Measurements from ENCODE around the gene ANO4.
"Not testable (repeated sequence)": the region's sequence is repeated elsewhere in the genome, so short reads cannot be mapped to it uniquely, and the experiment has no call there.

The ANO4 gene

DNA sequence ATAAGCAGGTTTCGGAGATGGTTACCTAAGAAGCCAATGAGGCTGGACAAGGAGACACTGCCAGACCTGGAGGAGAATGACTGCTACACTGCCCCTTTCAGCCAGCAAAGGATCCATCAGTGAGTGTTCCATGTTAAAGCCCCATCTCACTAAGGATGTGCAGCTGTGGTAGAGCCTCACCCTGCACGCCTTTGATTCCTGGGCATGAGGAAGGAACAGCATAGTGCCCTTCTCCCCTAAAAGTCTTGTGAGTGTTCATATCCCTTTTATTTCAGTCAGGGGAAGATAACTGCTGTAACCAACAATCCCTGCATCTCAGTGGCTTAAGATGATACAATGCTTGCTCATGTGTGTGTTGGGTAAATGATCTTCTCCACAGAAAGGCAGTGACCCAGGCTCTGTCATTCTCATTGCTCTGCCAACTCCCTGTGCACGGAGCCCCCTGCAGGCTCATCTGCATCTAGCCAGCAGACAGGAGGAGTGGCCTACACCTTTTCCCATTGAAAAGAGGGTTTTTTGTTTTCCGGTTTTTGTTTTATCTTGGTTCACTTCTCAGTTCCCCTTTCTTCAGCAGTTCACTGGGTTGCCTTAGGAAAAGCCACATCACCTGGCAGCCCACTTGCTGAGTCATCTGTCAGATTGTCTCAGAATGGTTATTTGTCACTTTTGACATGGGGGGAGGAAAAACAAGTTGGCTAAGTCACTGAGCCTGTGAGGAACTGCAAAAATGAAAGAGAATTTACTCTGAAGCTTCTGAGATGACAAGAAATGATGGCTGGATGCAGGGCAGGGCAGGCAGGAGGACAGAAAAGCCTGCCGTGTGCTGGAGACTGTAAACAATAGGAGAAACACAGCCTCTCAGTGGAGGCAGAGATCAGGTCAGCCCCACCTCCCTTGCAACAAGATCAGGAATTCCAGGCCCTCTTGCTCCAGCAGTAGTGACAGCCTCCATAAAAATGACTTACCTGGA is 193.3 kb downstream of the ANO4 start:
- no peak for DNase-seq (ENCODE audit: extremely low read depth in 1 of 2, low read depth in 1 of 2)

DNA sequence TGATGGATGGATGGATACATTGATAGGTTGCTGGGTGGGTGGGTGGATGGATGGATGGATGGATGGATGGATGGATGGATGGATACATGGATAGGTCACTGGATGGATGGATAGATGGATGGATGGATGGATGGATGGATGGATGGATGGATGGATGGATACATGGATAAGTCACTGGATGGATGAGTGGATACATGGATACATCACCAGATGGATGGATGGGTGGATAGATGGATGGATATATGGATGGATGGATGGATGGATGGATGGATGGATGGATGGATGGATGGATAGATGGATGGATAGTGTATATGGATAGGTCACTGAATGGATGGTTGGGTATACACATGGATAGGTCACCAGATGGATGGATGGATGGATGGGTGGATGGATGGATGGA is 194.9 kb downstream of the ANO4 start:
- DNase-seq (ENCODE audit: extremely low read depth in 1 of 2, low read depth in 1 of 2), result not testable (repeated sequence)

DNA sequence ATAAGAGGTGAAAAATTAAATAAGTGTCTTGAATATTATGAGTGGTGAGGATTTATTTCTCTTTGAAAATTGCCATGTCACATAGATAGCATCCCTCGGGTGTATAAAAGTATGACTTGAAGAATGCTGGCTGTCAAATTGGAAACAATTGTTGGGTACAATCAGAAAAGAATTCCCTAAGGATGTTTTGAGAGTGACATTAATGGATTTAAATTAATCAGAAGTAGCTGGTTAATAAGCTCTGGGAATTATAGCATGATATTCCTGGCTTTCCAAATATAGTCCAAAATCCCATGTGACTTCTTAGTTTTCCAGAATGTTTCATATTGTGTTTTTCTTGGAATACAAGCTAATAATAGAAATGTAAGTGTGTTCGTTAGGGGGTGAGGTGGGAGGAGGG is 196.5 kb downstream of the ANO4 start:
- DNase-seq (ENCODE audit: extremely low read depth in 1 of 2, low read depth in 1 of 2), result no peak

DNA sequence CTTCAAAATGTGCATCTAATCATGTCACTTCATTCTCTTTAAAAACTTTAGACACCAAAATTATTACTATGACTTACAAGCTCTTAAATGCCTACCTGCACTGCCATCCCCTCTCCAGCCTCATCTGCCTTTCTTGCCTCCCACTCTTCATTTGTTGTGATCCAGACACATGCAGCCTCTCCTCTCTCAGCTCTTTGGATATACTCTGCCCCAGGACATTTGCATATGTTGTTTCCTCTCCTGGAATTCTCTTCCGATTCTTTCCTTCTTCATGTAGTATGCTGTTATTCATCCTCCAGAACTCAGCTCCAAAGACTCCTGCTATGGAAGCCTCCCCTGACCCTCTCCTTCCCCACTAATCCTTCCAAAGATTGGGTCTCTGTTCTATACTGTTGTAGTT is 197.6 kb downstream of the ANO4 start:
- no peak for DNase-seq (ENCODE audit: extremely low read depth in 1 of 2, low read depth in 1 of 2)

DNA sequence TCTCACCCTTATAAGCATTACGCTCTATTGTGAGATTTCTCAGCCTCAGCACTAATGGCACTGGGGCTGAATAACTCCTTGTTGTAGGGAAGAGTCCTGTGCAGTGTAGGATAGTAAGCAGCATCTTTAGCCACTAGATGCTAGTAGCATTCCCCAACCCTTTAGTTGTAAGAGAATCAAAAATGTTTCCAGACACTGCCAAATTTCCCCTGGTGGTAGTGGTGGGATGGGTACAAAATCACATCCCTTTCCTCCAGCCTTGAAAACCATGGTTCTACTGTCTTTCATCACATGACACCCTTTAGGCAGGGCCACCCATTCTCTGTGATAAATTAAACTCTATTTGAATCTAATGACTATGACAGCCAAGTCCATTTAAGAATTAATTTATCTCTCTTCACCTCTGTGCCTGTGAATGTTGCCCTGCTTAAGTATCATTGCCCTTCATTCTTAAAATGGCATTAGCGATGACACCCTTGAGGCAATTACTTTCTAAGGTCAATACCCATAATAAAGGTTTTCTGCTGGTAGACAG is 199.4 kb downstream of the ANO4 start:
- DNase-seq (ENCODE audit: extremely low read depth in 1 of 2, low read depth in 1 of 2), result no peak

DNA sequence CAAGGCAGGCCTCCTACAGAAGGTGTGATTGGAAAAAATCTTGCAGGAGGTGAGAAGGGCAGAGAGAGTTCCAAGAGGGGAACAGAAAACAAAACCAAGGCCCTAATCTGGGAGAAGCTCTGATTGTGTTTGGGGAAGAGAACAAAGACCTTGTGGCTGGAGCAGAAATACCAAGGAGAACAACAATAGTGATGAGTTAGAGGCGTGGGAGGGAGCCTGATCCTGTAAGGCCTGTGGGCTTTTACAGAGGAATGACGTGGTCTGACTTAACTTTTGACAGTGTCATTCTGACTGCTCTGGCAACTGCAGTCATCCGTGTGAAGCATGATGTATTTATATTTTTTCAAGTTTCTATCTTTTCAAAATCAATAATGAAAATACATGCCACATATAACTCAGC is 200.6 kb downstream of the ANO4 start:
- DNase-seq (ENCODE audit: extremely low read depth in 1 of 2, low read depth in 1 of 2), result no peak

DNA sequence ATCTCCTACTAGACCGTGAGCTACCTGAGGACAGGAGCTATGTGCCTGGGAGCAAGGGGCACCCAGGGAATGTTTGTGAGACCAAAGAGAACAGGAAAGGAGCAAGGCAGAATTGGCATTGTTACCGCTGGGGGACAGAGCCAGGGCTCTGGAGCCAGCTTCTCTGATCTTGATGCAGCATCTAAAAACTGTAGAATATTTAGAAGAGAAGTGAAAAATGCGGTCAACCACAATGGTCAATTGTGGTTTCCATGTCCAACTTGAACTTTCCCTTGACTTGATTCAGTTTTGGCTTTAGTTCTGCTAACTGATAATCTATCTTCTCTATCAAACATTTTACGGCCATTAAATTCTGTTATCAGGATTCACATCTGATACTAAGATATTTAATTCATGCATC is 201.2 kb downstream of the ANO4 start:
- no peak for DNase-seq (ENCODE audit: extremely low read depth in 1 of 2, low read depth in 1 of 2)

DNA sequence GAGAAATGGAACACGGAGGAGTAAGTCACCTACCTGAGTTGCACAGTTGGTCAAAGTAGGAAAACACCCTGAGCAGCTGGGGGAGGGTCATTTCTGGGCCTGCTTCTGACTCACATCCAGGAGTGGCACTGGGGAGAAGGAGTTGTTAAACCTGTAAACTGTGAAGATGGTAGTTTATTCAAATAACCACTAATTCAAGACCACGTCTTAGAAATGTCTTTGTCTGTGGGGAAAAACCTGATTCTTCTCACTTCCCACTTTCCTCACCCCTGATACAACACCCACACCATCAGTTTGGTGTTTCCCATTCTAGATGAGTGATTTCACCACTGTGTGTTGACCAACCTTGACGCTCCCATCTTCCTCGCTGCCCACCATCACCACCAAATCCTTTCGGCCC is 207.1 kb downstream of the ANO4 start:
- DNase-seq (ENCODE audit: extremely low read depth in 1 of 2, low read depth in 1 of 2), result no peak

DNA sequence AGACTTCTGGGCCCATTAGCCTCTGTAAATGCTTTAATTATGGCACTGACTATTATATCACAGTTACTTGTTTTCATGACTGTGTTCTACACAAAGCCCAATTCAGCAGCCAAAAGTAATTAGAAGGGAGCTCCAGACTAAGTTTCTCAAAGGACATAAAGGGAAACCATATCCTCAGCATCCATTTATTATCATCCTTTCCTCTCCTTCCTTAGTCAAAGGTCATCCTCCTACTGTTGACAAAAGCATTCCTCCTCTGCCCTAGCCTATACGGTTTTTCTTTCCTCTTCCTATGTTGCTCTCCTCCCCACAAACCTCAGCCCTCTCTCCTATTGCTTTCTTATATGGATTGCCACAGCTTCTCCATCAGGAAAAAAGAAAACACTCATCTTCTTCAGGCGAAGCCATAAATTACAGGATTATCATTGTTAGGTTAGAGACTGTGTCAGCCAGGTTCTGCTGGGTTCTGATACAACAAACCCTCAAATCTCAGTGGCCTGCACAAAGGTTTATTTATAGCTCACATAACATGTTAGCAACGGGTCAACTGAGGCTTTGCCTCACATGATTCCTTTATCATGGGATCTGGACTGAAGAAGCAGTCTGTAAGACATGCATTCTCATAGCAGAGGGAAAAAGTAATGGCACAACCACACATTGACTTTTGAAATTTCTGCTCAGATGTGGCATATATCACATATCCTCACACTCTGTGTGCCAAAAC is 208.3 kb downstream of the ANO4 start:
- no peak for DNase-seq (ENCODE audit: extremely low read depth in 1 of 2, low read depth in 1 of 2)

DNA sequence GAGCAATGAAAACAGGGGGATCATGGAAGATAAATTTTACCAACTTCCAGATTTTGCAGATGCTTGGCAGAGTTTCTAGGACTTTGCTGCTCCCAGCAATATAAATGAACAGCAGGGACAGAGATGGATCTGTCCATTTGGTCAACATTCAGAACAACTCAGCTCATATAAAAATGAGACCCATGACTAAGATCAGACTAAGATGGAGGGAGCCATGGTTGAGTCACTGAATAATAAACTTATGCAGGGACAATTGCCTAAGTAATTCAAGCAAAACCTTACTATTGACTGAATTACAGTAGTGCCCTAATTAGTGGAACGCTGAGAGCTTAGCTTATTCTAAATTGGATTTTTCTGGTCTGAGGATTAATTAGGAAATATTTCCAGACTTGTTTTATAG is 210.3 kb downstream of the ANO4 start:
- DNase-seq (ENCODE audit: extremely low read depth in 1 of 2, low read depth in 1 of 2), result no peak

DNA sequence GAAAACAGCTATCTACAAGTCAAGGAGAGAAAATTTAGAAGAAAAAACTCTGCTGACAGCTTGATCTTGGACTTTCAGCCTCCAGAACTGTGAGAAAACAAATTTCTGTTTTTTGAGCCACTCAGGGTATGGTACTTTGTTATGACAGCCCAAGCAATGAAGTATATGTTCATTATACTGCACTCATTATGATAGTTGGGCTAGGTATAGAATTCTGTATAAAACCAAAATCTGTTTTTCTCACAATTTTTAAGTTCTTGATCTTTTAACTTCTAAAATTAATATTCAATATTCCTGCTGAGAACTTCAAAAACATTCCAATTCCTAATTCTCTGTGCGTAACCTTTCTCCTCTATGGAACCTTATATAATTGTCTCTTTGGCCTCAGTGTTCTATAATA is 214.7 kb downstream of the ANO4 start:
- no peak for DNase-seq (ENCODE audit: extremely low read depth in 1 of 2, low read depth in 1 of 2)

DNA sequence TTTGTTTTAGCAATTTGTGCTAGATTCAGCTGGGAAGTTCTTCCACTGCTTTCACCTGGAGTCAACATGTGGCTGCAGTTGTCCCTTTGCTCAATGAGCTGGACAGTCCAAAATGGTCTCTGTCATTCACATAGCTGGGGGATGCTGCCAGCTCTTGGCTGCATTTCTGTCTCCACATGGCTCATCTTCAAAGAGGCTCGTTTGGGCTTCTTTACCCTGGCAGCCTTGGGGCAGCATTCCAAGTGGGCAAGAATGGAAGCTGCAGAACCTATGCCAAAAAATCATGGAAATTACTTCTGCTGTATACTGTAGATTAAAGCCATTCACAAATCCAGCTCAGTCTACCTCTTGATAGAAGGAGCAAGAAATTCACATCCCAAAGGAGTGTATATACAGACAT is 216.3 kb downstream of the ANO4 start:
- DNase-seq (ENCODE audit: extremely low read depth in 1 of 2, low read depth in 1 of 2), result no peak

DNA sequence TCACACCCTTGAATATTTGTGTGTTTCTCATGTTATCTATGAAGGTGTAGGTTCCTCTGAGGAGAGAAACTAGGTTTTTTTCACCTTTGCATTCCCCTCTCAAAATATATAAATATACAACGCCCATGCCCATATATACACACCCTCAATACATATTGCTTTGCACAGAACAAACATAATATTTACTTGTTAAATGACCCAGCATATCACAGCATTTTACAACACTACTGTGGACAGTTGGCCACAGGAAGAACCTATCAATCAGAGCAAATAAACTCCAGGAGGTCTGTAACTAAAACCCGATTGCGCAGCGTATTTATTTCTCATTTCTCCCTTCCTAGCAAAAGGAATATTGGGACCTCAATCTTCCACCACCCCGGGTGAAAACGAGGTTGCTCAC is 219.4 kb downstream of the ANO4 start:
- no peak for DNase-seq (ENCODE audit: extremely low read depth in 1 of 2, low read depth in 1 of 2)

DNA sequence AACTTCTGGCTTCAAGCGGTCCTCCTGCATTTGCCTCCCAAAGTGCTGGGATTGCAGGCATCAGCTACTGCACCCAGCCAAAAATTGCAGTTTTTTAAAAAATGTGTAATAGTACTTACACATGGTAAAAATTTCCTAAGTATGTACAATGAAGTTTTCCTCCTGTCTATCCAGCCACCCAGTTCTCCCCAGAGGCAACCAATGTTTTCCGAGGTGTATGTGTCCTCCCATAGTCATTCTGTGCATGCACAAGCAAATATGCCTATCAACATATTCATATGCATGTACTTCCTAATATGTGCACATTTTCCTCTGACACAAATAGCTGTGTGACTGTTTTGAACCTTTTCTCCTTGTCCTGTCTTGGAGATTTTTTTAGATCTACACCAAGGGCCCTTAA is 220.5 kb downstream of the ANO4 start:
- DNase-seq (ENCODE audit: extremely low read depth in 1 of 2, low read depth in 1 of 2), result no peak

DNA sequence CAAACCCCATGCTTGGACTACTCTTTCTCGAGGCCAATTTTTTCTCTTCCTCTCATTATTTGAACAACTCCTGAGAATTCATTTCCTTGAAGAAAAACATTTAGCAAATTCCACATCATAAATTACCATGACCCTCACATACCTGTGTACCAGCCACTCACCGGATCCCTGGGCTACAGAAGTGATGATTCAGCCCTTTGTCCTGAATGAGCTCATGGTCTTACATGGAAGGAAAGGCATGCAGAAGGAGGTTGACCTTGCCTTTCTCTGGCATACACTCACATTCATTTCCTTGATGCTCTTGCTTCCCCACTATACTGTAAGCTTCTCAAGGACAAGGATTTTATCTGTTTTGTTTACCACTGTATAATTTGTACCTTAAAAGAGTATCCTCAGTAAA is 224.0 kb downstream of the ANO4 start:
- DNase-seq (ENCODE audit: extremely low read depth in 1 of 2, low read depth in 1 of 2), result no peak

DNA sequence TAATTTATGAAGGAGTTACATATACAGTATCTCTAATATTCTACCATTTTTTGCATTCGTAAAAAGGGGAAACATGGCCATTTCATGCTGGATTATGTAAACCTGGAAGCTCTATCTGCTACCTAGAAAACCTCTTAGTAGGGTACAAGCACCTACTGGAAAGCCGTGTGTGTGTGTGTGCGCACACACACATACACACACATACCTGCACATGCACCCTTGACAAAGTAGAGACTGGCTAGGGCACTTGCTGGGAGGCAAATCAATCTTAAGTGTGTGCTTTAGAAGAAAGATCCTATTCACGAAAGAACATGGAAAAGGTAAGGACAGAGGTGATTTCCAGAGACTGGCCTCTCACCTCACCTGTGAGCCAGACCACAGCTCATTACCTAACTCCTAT is 224.6 kb downstream of the ANO4 start:
- no peak for DNase-seq (ENCODE audit: extremely low read depth in 1 of 2, low read depth in 1 of 2)

DNA sequence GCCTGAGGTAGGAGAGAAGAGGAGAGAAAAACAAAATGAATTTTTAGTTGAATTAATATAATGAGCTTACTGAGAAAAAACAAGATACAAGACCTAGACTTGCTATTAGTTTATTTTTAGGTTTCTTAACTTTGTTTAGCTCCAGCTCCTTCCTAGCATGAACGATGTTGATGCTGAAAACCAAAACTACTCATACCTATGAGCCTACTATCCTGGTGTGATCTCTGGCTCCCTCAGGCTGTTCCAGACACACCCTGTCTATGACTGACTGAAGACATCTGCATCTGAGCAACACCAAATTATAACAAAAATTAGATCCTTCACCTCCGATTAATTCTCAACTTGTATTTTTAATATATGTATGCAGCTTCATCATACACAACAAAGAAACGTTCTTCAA is 225.1 kb downstream of the ANO4 start:
- DNase-seq (ENCODE audit: extremely low read depth in 1 of 2, low read depth in 1 of 2), result no peak

DNA sequence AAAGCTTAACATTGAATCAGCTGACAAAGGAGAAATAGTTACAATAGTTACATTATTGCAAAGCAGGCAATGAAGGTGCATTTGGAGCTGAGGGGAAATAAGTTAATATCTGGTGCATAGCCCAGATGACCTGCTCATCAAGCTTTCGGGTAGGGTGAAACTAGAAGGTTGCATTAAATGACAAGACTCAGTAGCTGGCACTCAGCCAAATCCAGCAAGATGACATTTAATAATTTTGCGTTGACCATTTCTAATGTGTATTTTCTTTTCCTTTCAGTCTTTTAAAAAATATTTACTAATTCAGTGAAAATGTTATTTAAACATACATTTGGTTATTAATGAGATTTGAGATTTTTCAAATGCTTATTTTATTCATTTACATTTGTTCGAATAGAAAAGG is 226.9 kb downstream of the ANO4 start:
- DNase-seq (ENCODE audit: extremely low read depth in 1 of 2, low read depth in 1 of 2), result no peak

DNA sequence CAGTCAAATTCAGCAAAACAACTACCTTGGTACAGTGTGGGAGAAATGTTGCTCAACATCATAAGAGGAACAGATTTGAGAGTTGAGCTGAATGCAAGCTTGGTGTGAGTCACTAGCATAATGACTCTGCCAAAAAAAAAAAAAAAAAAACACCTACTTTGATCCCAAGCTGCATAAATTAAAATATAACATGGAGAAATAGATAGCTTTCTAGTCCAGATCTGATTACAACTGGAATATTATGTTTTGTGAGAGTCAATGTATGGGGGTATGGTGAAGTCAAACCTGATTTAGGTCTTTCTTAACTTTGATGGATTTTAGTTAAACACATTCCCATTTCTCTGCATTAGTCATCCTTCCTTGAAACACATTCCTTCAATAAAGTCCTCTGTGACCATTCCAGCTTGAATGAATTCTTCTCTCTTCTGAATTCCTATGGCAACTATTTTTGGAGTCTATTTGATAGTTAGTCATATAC is 227.4 kb downstream of the ANO4 start:
- no peak for DNase-seq (ENCODE audit: extremely low read depth in 1 of 2, low read depth in 1 of 2)

DNA sequence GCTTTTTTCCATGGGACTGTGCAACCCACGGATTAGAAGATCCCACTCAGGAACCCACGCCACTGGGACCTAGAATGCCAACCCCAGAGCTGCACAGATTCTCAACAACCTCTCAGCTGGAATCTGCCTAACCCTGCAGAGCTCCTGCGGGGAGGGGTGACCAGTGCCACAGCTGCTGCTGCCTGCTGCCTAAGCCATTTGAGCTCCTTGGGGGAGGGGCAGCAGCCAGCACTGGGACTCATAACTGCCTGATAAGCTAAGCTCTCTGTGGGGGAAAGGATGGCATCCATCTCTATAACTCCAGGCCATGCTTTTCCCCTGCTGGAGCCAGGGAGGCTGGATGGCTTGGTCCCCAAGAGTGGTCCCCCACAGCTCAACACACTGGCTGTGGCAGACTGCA is 232.6 kb downstream of the ANO4 start:
- no peak for DNase-seq (ENCODE audit: extremely low read depth in 1 of 2, low read depth in 1 of 2)

DNA sequence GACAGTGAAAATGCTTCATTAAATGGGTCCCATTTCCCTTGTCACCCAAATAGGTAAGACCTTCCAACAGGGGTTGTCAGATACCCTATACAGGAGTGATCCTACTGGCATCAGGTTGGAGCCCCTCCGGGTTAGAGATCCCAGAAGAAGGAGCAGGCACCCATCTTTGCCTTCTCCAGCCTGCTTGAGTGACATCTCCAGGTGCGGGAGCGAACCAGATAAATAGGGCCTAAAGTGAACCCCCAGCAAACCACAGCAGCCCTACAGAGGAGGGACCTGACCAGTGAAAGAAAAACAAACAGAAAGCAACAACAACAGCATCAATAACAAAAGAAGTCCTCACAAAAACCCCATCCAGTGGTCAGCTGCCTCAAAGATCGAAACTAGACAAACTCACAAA is 233.2 kb downstream of the ANO4 start:
- no peak for DNase-seq (ENCODE audit: extremely low read depth in 1 of 2, low read depth in 1 of 2)
